Mesothelial cell of epicardium (in vitro differentiated cells): ENCODE measurements around the gene VEGFA. TPM values are rescaled to one million over a fixed set of nuclear protein-coding genes. Genes with fewer than 3 reads are reported as not detected.

Source experiments
- DNase-seq, 2 experiments: peaks; one replicate each; pipeline ENCODE4 v3.0.0; 2021; ENCODE audit warnings: low spot score in 2 of 2; ENCODE audit not compliant: unreplicated experiment in 2 of 2
- H3K27ac Mint-ChIP-seq: 2 replicates; pipeline ENCODE4 v1.8.0; 2021; ENCODE audit warnings: mixed read lengths
- H3K27me3 Mint-ChIP-seq: 2 replicates; pipeline ENCODE4 v1.8.0; 2021; ENCODE audit warnings: low read depth, mixed read lengths
- H3K36me3 Mint-ChIP-seq: 2 replicates; pipeline ENCODE4 v1.8.0; 2021; ENCODE audit warnings: mixed read lengths
- H3K4me1 Mint-ChIP-seq: 2 replicates; pipeline ENCODE4 v1.8.0; 2021; ENCODE audit warnings: mixed read lengths
- H3K4me3 Mint-ChIP-seq: 2 replicates; pipeline ENCODE4 v1.8.0; 2021; ENCODE audit warnings: mild to moderate bottlenecking, moderate library complexity, mixed read lengths
- H3K9me3 Mint-ChIP-seq: 2 replicates; pipeline ENCODE4 v1.8.0; 2021; ENCODE audit warnings: mixed read lengths
- total RNA-seq: library from RNA; stranded (reverse); gene quantifications from 3 replicates; pipeline ENCODE4 v1.2.1, GENCODE V29; 2021
- TF ChIP-seq, protein P1 (sequence below): fragments of 200-600 bp; sonication (generic); IDR thresholded peaks from one replicate; pipeline ENCODE4 v1.5.0; 2021; ENCODE audit warnings: antibody characterized with exemption; ENCODE audit not compliant: unreplicated experiment

Gene VEGFA
- total RNA-seq, 1 donor from 2014 or later: 185 TPM

- H3K36me3 Mint-ChIP-seq: no peaks in the 10 kb centered on the region
- no peak for DNase-seq
- no peaks in the 10 kb centered on the region for H3K27me3 Mint-ChIP-seq
- no peak overlapping the region for H3K4me3 Mint-ChIP-seq
- TF ChIP-seq, protein P1, sequence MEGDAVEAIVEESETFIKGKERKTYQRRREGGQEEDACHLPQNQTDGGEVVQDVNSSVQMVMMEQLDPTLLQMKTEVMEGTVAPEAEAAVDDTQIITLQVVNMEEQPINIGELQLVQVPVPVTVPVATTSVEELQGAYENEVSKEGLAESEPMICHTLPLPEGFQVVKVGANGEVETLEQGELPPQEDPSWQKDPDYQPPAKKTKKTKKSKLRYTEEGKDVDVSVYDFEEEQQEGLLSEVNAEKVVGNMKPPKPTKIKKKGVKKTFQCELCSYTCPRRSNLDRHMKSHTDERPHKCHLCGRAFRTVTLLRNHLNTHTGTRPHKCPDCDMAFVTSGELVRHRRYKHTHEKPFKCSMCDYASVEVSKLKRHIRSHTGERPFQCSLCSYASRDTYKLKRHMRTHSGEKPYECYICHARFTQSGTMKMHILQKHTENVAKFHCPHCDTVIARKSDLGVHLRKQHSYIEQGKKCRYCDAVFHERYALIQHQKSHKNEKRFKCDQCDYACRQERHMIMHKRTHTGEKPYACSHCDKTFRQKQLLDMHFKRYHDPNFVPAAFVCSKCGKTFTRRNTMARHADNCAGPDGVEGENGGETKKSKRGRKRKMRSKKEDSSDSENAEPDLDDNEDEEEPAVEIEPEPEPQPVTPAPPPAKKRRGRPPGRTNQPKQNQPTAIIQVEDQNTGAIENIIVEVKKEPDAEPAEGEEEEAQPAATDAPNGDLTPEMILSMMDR: no peak
- peaks cover under 1% of the 10 kb centered on the region for H3K4me1 Mint-ChIP-seq
- H3K9me3 Mint-ChIP-seq: peaks cover 18% of the 10 kb centered on the region
- no peak overlapping the region for H3K27ac Mint-ChIP-seq
Observed at GRCh38 chr6:43730634-43731033, 39.4 kb upstream of the VEGFA start.

- TF ChIP-seq, protein P1: no peak
- Mint-ChIP-seq H3K36me3 (no peaks in the 10 kb centered on the region), H3K27me3 (no peaks in the 10 kb centered on the region), H3K4me1 (peaks cover 2% of the 10 kb centered on the region), H3K9me3 (peaks cover 18% of the 10 kb centered on the region), H3K4me3 (no peak overlapping the region), H3K27ac (no peak overlapping the region)
- no peak for DNase-seq
Observed at GRCh38 chr6:43733471-43734293, 36.3 kb upstream of the VEGFA start.

- DNase-seq: no peak
- peaks cover 18% of the 10 kb centered on the region for H3K9me3 Mint-ChIP-seq
- no peaks in the 10 kb centered on the region for H3K27me3 Mint-ChIP-seq
- peaks cover 2% of the 10 kb centered on the region for H3K4me1 Mint-ChIP-seq
- H3K27ac Mint-ChIP-seq: no peak overlapping the region
- no peak overlapping the region for H3K4me3 Mint-ChIP-seq
- H3K36me3 Mint-ChIP-seq: no peaks in the 10 kb centered on the region
- TF ChIP-seq, protein P1: no peak
Observed at GRCh38 chr6:43734294-43734665, 35.7 kb upstream of the VEGFA start.

- TF ChIP-seq, protein P1: no peak
- no peaks in the 10 kb centered on the region for H3K27me3 Mint-ChIP-seq
- H3K27ac Mint-ChIP-seq: no peak overlapping the region
- H3K4me3 Mint-ChIP-seq: no peak overlapping the region
- peaks cover 10% of the 10 kb centered on the region for H3K4me1 Mint-ChIP-seq
- no peak for DNase-seq
- peaks cover 15% of the 10 kb centered on the region for H3K9me3 Mint-ChIP-seq
- no peaks in the 10 kb centered on the region for H3K36me3 Mint-ChIP-seq
Observed at GRCh38 chr6:43735642-43736199, 34.3 kb upstream of the VEGFA start.

DNA sequence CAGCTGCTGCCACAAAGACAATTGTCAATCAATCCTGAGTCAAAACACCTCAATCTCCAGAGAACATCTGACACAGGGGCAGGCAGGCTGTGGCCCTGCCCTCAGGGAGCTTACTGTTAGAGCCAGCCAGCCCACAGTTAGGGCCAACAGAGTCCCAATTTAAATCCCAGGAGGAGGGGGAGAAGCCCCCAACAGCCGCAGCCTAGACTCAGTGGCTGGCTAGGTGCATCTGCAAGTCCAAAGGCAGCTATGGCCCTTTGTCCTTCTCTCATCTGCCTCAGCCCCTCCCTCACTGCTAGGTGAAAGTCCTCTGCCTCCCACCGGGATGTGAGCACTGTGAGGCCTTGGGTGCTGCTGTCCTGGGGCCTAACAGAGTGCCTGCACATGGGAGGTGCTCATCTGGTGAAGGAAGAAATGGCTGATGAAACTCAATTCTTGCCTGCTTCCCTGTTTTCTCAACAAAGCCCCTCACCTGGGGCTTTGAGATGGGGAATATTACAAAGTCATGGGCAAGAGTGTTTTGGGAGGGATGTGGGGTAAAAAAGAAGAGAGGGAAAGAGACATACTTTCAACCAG is 33.7 kb upstream of the VEGFA start:
- Mint-ChIP-seq H3K4me3 (no peak overlapping the region), H3K36me3 (no peaks in the 10 kb centered on the region), H3K9me3 (peaks cover 9% of the 10 kb centered on the region), H3K4me1 (peaks cover 15% of the 10 kb centered on the region), H3K27me3 (no peaks in the 10 kb centered on the region), H3K27ac (no peak overlapping the region)
- TF ChIP-seq, protein P1: no peak
- no peak for DNase-seq
